Right forelimb (tissue), 1 donor: ENCODE data around the gene CORIN.
"Not testable (repeated sequence)": the region's sequence is repeated elsewhere in the genome, so short reads cannot be mapped to it uniquely, and the experiment has no call there.

Experiments
- DNase-seq: peaks from one replicate; pipeline ENCODE4 v3.0.0-alpha.2; 2018

CORIN gene

GRCh38 chr4:47718696-47719095 is 119.2 kb downstream of the CORIN start:
- DNase-seq = no peak

- no peak for DNase-seq
Measured at GRCh38 chr4:47717188-47717587, 120.7 kb downstream of the CORIN start.

GRCh38 chr4:47715716-47716416 is 122.0 kb downstream of the CORIN start:
- DNase-seq = no peak

GRCh38 chr4:47714269-47714668 is 123.6 kb downstream of the CORIN start:
- no peak for DNase-seq

- DNase-seq = no peak
Measured at GRCh38 chr4:47713129-47713834, 124.6 kb downstream of the CORIN start.

- DNase-seq = no peak
Measured at GRCh38 chr4:47711646-47712045, 126.2 kb downstream of the CORIN start.

- no peak for DNase-seq
Measured at GRCh38 chr4:47711183-47711582, 126.7 kb downstream of the CORIN start.

GRCh38 chr4:47706352-47706751 is 131.5 kb downstream of the CORIN start:
- not testable (repeated sequence) for DNase-seq

GRCh38 chr4:47705326-47705981 is 132.4 kb downstream of the CORIN start:
- no peak for DNase-seq

- DNase-seq = peak; percentile 56
Measured at GRCh38 chr4:47704693-47705325, 133.1 kb downstream of the CORIN start.

- no peak for DNase-seq
Measured at GRCh38 chr4:47703956-47704355, 133.9 kb downstream of the CORIN start.

GRCh38 chr4:47703008-47703407 is 134.9 kb downstream of the CORIN start:
- DNase-seq = no peak

- DNase-seq = no peak
Measured at GRCh38 chr4:47701286-47701685, 136.6 kb downstream of the CORIN start.

- DNase-seq = no peak
Measured at GRCh38 chr4:47698837-47699236, 139.0 kb downstream of the CORIN start.

GRCh38 chr4:47696823-47697222 is 141.0 kb downstream of the CORIN start:
- no peak for DNase-seq

- no peak for DNase-seq
Measured at GRCh38 chr4:47695260-47695659, 142.6 kb downstream of the CORIN start.

GRCh38 chr4:47694322-47694721 is 143.5 kb downstream of the CORIN start:
- no peak for DNase-seq

GRCh38 chr4:47692691-47693090 is 145.2 kb downstream of the CORIN start:
- DNase-seq = no peak

GRCh38 chr4:47691757-47692383 is 146.0 kb downstream of the CORIN start:
- DNase-seq = not testable (repeated sequence)

- no peak for DNase-seq
Measured at GRCh38 chr4:47690611-47691010, 147.3 kb downstream of the CORIN start.

GRCh38 chr4:47686294-47686872 is 151.5 kb downstream of the CORIN start:
- no peak for DNase-seq

GRCh38 chr4:47675806-47676205 is 162.1 kb downstream of the CORIN start:
- no peak for DNase-seq

- DNase-seq = no peak
Measured at GRCh38 chr4:47674144-47674543, 163.7 kb downstream of the CORIN start.
